ENCODE data around the gene FBXW7. TPM values are rescaled to one million over a fixed set of nuclear protein-coding genes. Genes with fewer than 3 reads are reported as not detected.

The FBXW7 gene
- total and polyA plus RNA-seq, 2 of the 13 experiments (the other 11 are each of a cell fraction or from before 2014, with no cell fraction given): 5.0 to 40.9 TPM

GRCh38 chr4:152380919-152381318 is 155.0 kb downstream of the FBXW7 start:
- no peaks in the 10 kb centered on the region for H3K27me3 ChIP-seq (ENCODE audit: control insufficient read depth in 1 of 2, insufficient read depth in 2 of 2, low read length in 2 of 2)
- H3K9ac ChIP-seq (ENCODE audit: insufficient read depth, low read depth, low read length): no peak overlapping the region
- in situ Hi-C loops (cut with HindIII; ENCODE audit: extremely low pct_ligation_motif_present, low pct_unique_long_range_greater_than_20kb): no loop called here
- no peaks in the 10 kb centered on the region for H3K4me1 ChIP-seq (ENCODE audit: insufficient read depth, low read length)
- H3K27ac ChIP-seq (ENCODE audit: extremely low read length, insufficient read depth, low read length): no peak overlapping the region
- intact Hi-C loops (cut with micrococcal nuclease; ENCODE audit: unreplicated experiment): no loop called here
- no peak overlapping the region for H2AFZ ChIP-seq (ENCODE audit: low read length)
- TF ChIP-seq MXD3 (CRISPR knock-in tag; IDR thresholded peaks at IDR 0.05) (no peak), ADNP (CRISPR knock-in tag; IDR thresholded peaks at IDR 0.05) (no peak), ZNF260 (CRISPR knock-in tag; IDR thresholded peaks at IDR 0.05; ENCODE audit: borderline replicate concordance, low read depth) (no peak), CC2D1A (CRISPR knock-in tag; IDR thresholded peaks at IDR 0.05) (no peak), ZNF792 (CRISPR knock-in tag; IDR thresholded peaks at IDR 0.05) (no peak), JARID2 (CRISPR knock-in tag; IDR thresholded peaks at IDR 0.05; ENCODE audit: insufficient replicate concordance) (no peak), ETV6 (CRISPR knock-in tag; conservative IDR thresholded peaks at IDR 0.05) (no peak), ZNF839 (CRISPR knock-in tag; IDR thresholded peaks at IDR 0.05; ENCODE audit: borderline replicate concordance) (no peak), ZFP36L2 (CRISPR knock-in tag; IDR thresholded peaks at IDR 0.05) (no peak), ZNF770 (CRISPR knock-in tag; IDR thresholded peaks at IDR 0.05) (no peak), SMC3 (IDR thresholded peaks at IDR 0.05; ENCODE audit: low read length) (no peak), ARID2 (CRISPR knock-in tag; IDR thresholded peaks at IDR 0.05; ENCODE audit: borderline replicate concordance) (no peak), POGK (CRISPR knock-in tag; conservative IDR thresholded peaks at IDR 0.05) (no peak), SRSF9 (IDR thresholded peaks at IDR 0.05; ENCODE audit: borderline replicate concordance, insufficient read depth, low read depth, low read length, poor library complexity, severe bottlenecking) (no peak)
- BruUV-seq (replicated peaks): no TSS peak
- 98% methylated on average over 2 of the region's 2 CpGs for WGBS (ENCODE audit: low lambda C conversion rate)
- no peaks in the 10 kb centered on the region for H3K36me3 ChIP-seq (replicated peaks in 1 of 2; ENCODE audit: control insufficient read depth in 1 of 2, insufficient read depth in 2 of 2, low read length in 2 of 2)
- no peaks in the 10 kb centered on the region; the same call in 1 of the 2 replicates for H4K20me1 ChIP-seq (ENCODE audit: insufficient read depth, low read length)
- no peak for ATAC-seq
- ChIA-PET POLR2A (no interaction called here), CTCF (ENCODE audit: low intra/inter-chr PET ratio, low total read pairs) (no interaction called here)
- no peaks in the 10 kb centered on the region for H3K79me2 ChIP-seq (ENCODE audit: insufficient read depth, low read length)
- H3K4me2 ChIP-seq (ENCODE audit: low read depth, low read length): no peak overlapping the region
- DNase-seq (ENCODE audit: low spot score): no peak
- no peak overlapping the region for H3K4me3 ChIP-seq (replicated peaks in 1 of 3; ENCODE audit: insufficient read depth in 1 of 3, low read depth in 2 of 3, low read length in 3 of 3)
- no peak for FAIRE-seq
- no peaks in the 10 kb centered on the region for H3K9me3 ChIP-seq (ENCODE audit: low read length)

All from HepG2 (cell line).